Kidney (tissue), 14 donors: Measurements from ENCODE around the gene SEMA6A. TPM values are rescaled to one million over a fixed set of nuclear protein-coding genes. Genes with fewer than 3 reads are reported as not detected.

Experiments
- DNase-seq, 5 donors: peaks; one replicate each; pipeline ENCODE4 v3.0.0-alpha.2; 2013 to 2020
- FAIRE-seq: peaks from 2 replicates; lab custom pipeline; 2012; peaks lifted over from hg19 to GRCh38; lab: Jason Lieb, UNC
- H3K27ac ChIP-seq, 2 donors: one replicate each; pipeline ENCODE4 v1.7.0; 2013; ENCODE audit warnings: low read depth in 2 of 2, low read length in 2 of 2, inconsistent platforms in 1 of 2
- H3K27me3 ChIP-seq: one replicate; pipeline ENCODE4 v1.7.1; 2013; ENCODE audit warnings: low read length, inconsistent platforms; ENCODE audit not compliant: control insufficient read depth, insufficient read depth
- H3K36me3 ChIP-seq, 3 donors: one replicate each; pipeline versions ENCODE4 v1.7.0 to v1.7.1; 2013; ENCODE audit warnings: low read length in 3 of 3, control low read depth in 1 of 3, inconsistent platforms in 1 of 3; ENCODE audit not compliant: insufficient read depth in 3 of 3, control insufficient read depth in 2 of 3
- H3K4me1 ChIP-seq, 3 donors: one replicate each; pipeline versions ENCODE4 v1.7.0 to v1.7.1; 2013; ENCODE audit warnings: low read length in 3 of 3, inconsistent platforms in 1 of 3, low read depth in 1 of 3; ENCODE audit not compliant: control insufficient read depth in 2 of 3, insufficient read depth in 2 of 3
- H3K4me3 ChIP-seq, 3 donors: one replicate each; pipeline versions ENCODE4 v1.7.0 to v1.8.1; 2013; ENCODE audit warnings: low read length in 3 of 3, control low read depth in 1 of 3, inconsistent platforms in 1 of 3
- H3K9ac ChIP-seq, 3 donors: one replicate each; pipeline versions ENCODE4 v1.7.0 to v1.7.1; 2013; ENCODE audit warnings: low read length in 3 of 3, control low read depth in 1 of 3, inconsistent platforms in 1 of 3
- H3K9me3 ChIP-seq, 3 donors: one replicate each; pipeline versions ENCODE4 v1.7.0 to v1.7.1; 2013; ENCODE audit warnings: low read length in 3 of 3, control low read depth in 1 of 3, inconsistent platforms in 1 of 3; ENCODE audit not compliant: control insufficient read depth in 2 of 3, insufficient read depth in 1 of 3
- CTCF ChIP-seq: IDR thresholded peaks from 3 replicates; pipeline ENCODE4 v1.5.1; 2012; ENCODE audit warnings: mild to moderate bottlenecking, moderate library complexity, borderline replicate concordance; ENCODE audit not compliant: insufficient read depth; ENCODE audit errors: extremely low read depth
- intact Hi-C: fragments of 100-400 bp; cut with DNase I; formaldehyde crosslinking; loops from one replicate; pipeline ENCODE4 v1.11.1; 2022
- polyA plus RNA-seq: library from polyadenylated mRNA; stranded (reverse); fragments of 350-450 nt; fragmentation: Illumina TruSeq; extraction: RNeasy Lipid Tissue Mini Kit (QIAGEN cat#74804); gene quantifications from one replicate; pipeline ENCODE4 v1.2.3, GENCODE V29; 2014; ENCODE audit warnings: low read depth, low replicate concordance; ENCODE audit not compliant: insufficient read depth
- total RNA-seq: library from RNA; stranded (reverse); fragmentation: NEBNext Ultra II Directional; extraction: Animal tissue kit (Norgen Biotek cat#: 25700); gene quantifications from one replicate; pipeline ENCODE4 v1.2.1, GENCODE V29; 2021
- donor health status: control.
- donor health status: control.
- donor health status: control.
- donor health status: control.
- donor health status: control.
- donor health status: DM: yes; HTN: yes; CAD: no.
- donor health status: Normal renal cell carcinoma (clear cell type).

SEMA6A gene
- total and polyA plus RNA-seq, 2 donors from 2014 or later = 4.0 to 51.6 TPM

- Histone ChIP-seq H3K4me1 (no peaks in the 10 kb centered on the region), H3K9me3 (no peaks in the 10 kb centered on the region), H3K4me3 (no peak overlapping the region), H3K9ac (no peak overlapping the region), H3K27me3 (no peaks in the 10 kb centered on the region), H3K36me3 (no peaks in the 10 kb centered on the region), H3K27ac (no peak overlapping the region)
- TF ChIP-seq CTCF = no peak
- intact Hi-C loops = no loop called here
- no peak for DNase-seq
- FAIRE-seq = no peak
These were observed 37.8 kb upstream of the SEMA6A start for GRCh38 chr5:116612431-116612830.

- DNase-seq (no peak), FAIRE-seq (no peak)
- TF ChIP-seq CTCF = no peak
- intact Hi-C loops = no loop called here
- H3K4me1 ChIP-seq = no peaks in the 10 kb centered on the region
- no peaks in the 10 kb centered on the region for H3K36me3 ChIP-seq
- H3K9me3 ChIP-seq = no peaks in the 10 kb centered on the region
- H3K27me3 ChIP-seq = no peaks in the 10 kb centered on the region
- H3K27ac ChIP-seq = no peak overlapping the region
- H3K9ac ChIP-seq = no peak overlapping the region
- H3K4me3 ChIP-seq = no peak overlapping the region
These were observed 30.9 kb upstream of the SEMA6A start for GRCh38 chr5:116605310-116606070.

DNA sequence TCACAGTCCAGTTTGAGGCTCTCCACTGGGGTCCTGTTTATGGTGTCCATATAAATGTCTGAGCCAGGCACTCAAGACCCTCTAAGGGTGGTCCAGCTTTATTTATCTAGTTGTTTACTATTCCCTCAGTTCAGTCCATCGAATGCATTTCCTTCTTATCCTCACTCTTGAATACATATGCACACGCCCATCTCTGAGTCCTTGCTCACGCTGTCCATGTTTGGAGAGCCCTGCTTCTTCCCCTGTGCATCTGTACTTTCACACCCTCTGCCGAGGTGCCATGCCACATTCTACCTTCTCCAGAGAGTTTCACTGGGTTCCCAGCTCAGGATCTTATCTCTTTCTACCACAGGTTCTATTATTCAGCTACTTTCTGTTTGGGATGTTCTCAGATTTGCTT is 30.2 kb upstream of the SEMA6A start:
- Histone ChIP-seq H3K9me3 (no peaks in the 10 kb centered on the region), H3K27ac (no peak overlapping the region), H3K27me3 (no peaks in the 10 kb centered on the region), H3K36me3 (no peaks in the 10 kb centered on the region), H3K4me3 (no peak overlapping the region), H3K9ac (no peak overlapping the region), H3K4me1 (no peaks in the 10 kb centered on the region)
- TF ChIP-seq CTCF = no peak
- no peak for DNase-seq
- intact Hi-C loops = no loop called here
- no peak for FAIRE-seq

- no peak for DNase-seq
- H3K27me3 ChIP-seq = no peaks in the 10 kb centered on the region
- H3K27ac ChIP-seq = no peak overlapping the region
- H3K36me3 ChIP-seq = no peaks in the 10 kb centered on the region
- intact Hi-C loops = no loop called here
- no peaks in the 10 kb centered on the region for H3K4me1 ChIP-seq
- FAIRE-seq = no peak
- no peak overlapping the region for H3K9ac ChIP-seq
- no peaks in the 10 kb centered on the region for H3K9me3 ChIP-seq
- H3K4me3 ChIP-seq = no peak overlapping the region
- TF ChIP-seq CTCF = no peak
These were observed 26.3 kb upstream of the SEMA6A start for GRCh38 chr5:116600876-116601275.
